GM12878 (cell line): ENCODE results near the gene BBS1.

Source experiments
- CEBPB ChIP-seq, 2 experiments: fragments of 150-350 bp in 1 of 2; IDR thresholded peaks; 2 replicates each; pipeline ENCODE4 v1.6.1; 2012 to 2014; ENCODE audit warnings: low read depth in 2 of 2, low read length in 2 of 2, borderline replicate concordance in 1 of 2, inconsistent platforms in 1 of 2
- EZH2 ChIP-seq: IDR thresholded peaks from 2 replicates; pipeline ENCODE4 v1.6.1; 2012; ENCODE audit warnings: low read depth, mild to moderate bottlenecking, control low read depth, inconsistent platforms, low read length, borderline replicate concordance; ENCODE audit not compliant: control insufficient read depth
- POLR2A ChIP-seq: IDR thresholded peaks from 2 replicates; pipeline ENCODE4 v1.6.1; 2011; ENCODE audit warnings: low read depth, mild to moderate bottlenecking, low read length
- POLR2AphosphoS5 ChIP-seq: IDR thresholded peaks from 2 replicates; pipeline ENCODE4 v1.6.1; 2011; ENCODE audit warnings: mild to moderate bottlenecking, low read length, inconsistent platforms
- SIN3A ChIP-seq: IDR thresholded peaks from 2 replicates; pipeline ENCODE4 v1.6.1; 2012; ENCODE audit warnings: low read depth, low read length, improper control_type of control experiment
- SMAD1 ChIP-seq: fragments of 450-650 bp; IDR thresholded peaks from 2 replicates; pipeline ENCODE4 v1.6.1; 2018; ENCODE audit warnings: mild to moderate bottlenecking, low read depth; ENCODE audit not compliant: partially characterized antibody
- TCF12 ChIP-seq: IDR thresholded peaks from 2 replicates; pipeline ENCODE4 v1.6.1; 2011; ENCODE audit warnings: low read depth, mild to moderate bottlenecking, low read length
- YBX1 ChIP-seq: fragments of 450-650 bp; IDR thresholded peaks from 2 replicates; pipeline ENCODE4 v1.6.1; 2016; ENCODE audit warnings: antibody characterized with exemption
- ZNF24 ChIP-seq: fragments of 450-650 bp; IDR thresholded peaks from 2 replicates; pipeline ENCODE4 v1.6.1; 2017; ENCODE audit warnings: antibody characterized with exemption, mild to moderate bottlenecking
- TF ChIP-seq, protein P1 (sequence below), 3 experiments: IDR thresholded peaks in 2 of 3; conservative IDR thresholded peaks in 1 of 3; 2 replicates each; pipeline ENCODE4 v1.5.1; 2011; ENCODE audit warnings: low read depth in 3 of 3, low read length in 3 of 3, mild to moderate bottlenecking in 3 of 3, control low read depth in 2 of 3, moderate library complexity in 2 of 3, inconsistent platforms in 1 of 3, mixed read lengths in 1 of 3; ENCODE audit not compliant: control insufficient read depth in 2 of 3, insufficient read depth in 1 of 3; ENCODE audit errors: extremely low read depth in 1 of 3

DNA sequence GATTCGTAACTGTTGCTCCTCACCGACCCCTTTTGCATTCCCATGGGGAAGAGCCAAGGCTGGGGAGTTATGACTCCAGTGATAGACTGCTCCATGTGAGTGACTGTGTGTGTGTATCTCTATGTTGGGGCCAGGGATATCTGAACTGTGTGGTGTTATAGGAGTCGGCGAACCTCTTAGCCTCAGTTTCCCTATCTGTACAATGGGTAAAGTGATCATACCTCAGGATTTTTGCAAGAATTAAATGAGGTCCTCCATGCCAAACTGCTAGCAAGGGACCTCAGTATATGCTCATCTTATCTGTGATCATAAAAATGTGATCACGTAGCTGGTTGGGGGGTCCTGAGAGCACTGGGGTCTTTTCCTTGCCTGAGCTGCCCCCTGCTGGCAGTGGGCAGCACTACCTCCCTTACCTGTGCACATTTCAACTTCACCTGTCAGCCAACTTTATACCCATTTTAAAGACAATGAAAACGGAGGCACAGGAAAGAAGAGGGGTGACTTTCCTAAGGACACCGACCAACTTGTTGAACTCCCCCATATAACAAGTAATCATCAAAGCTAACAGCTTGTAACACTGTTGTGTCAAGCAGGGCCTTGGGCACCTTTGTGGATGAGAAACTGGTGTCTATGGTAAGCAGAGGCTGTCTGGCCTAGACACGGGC is 31.6 kb upstream of the BBS1 start:
- TF ChIP-seq, protein P1, sequence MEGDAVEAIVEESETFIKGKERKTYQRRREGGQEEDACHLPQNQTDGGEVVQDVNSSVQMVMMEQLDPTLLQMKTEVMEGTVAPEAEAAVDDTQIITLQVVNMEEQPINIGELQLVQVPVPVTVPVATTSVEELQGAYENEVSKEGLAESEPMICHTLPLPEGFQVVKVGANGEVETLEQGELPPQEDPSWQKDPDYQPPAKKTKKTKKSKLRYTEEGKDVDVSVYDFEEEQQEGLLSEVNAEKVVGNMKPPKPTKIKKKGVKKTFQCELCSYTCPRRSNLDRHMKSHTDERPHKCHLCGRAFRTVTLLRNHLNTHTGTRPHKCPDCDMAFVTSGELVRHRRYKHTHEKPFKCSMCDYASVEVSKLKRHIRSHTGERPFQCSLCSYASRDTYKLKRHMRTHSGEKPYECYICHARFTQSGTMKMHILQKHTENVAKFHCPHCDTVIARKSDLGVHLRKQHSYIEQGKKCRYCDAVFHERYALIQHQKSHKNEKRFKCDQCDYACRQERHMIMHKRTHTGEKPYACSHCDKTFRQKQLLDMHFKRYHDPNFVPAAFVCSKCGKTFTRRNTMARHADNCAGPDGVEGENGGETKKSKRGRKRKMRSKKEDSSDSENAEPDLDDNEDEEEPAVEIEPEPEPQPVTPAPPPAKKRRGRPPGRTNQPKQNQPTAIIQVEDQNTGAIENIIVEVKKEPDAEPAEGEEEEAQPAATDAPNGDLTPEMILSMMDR (IDR thresholded peaks at IDR 0.05 in 2 of 3, conservative IDR thresholded peaks at IDR 0.05 in 1 of 3; ENCODE audit: control insufficient read depth in 2 of 3, extremely low read depth in 1 of 3, insufficient read depth in 1 of 3, low read depth in 3 of 3, low read length in 3 of 3), result peak; percentile 82 to 87 (median 87)
- TF ChIP-seq POLR2AphosphoS5 (no peak), CEBPB (IDR thresholded peaks at IDR 0.05; ENCODE audit: borderline replicate concordance in 1 of 2, low read depth in 2 of 2, low read length in 2 of 2) (no peak), POLR2A (no peak), SMAD1 (no peak), YBX1 (no peak), ZNF24 (no peak), EZH2 (no peak), SIN3A (no peak), TCF12 (no peak)
